Stomach (tissue), 4 donors: ENCODE results near the gene BMP6.

Experiments
- CTCF ChIP-seq, 7 experiments: fragments of 450-650 bp in 4 of 7; fragments of 200-600 bp in 3 of 7; sonication (generic) in 3 of 7; IDR thresholded peaks; one replicate each; pipeline ENCODE4 v1.5.1; 2016 to 2019; ENCODE audit warnings: antibody characterized with exemption in 7 of 7, control low read depth in 2 of 7, mild to moderate bottlenecking in 1 of 7
- POLR2A ChIP-seq, 4 donors: fragments of 450-650 bp; IDR thresholded peaks; one replicate each; pipeline ENCODE4 v1.6.1; 2016; ENCODE audit warnings: antibody characterized with exemption in 4 of 4, control low read depth in 2 of 4, mild to moderate bottlenecking in 1 of 4, moderate library complexity in 1 of 4

GRCh38 chr6:7823552-7823951 is 97.7 kb downstream of the BMP6 start:
- TF ChIP-seq CTCF (IDR thresholded peaks at IDR 0.05) (no peak), POLR2A (IDR thresholded peaks at IDR 0.05) (no peak)
